ENCODE measurements around the gene TFB2M.

Gene TFB2M

GRCh38 chr1:246582301-246583055, 16.4 kb upstream of the TFB2M start:
- DNase-seq, result no peak

- no peak for DNase-seq
Observed at GRCh38 chr1:246580497-246581370, 14.7 kb upstream of the TFB2M start.

DNA sequence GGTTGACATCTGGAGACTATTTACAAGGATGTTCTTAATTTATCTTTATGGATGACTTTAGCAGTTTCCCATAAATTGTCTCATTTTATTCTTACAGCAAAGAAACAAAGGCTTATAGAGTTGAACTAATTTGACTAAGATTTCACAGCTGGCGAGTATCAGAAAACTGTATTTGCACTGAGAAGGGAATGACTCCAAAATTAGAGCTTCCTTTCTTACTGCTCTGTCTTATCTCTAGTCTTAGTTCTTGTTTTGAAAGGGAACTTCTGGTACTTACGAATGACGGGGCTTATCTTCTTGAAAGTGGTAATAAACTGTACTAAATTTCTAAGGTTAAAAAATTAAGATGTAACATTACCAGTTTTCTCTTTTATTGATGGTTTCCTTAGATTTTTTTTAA, 13.8 kb upstream of the TFB2M start:
- DNase-seq, result peak; percentile 73 to 76

- DNase-seq, result peak; percentile 72 to 73
Observed at GRCh38 chr1:246577720-246578106, 11.7 kb upstream of the TFB2M start.

DNA sequence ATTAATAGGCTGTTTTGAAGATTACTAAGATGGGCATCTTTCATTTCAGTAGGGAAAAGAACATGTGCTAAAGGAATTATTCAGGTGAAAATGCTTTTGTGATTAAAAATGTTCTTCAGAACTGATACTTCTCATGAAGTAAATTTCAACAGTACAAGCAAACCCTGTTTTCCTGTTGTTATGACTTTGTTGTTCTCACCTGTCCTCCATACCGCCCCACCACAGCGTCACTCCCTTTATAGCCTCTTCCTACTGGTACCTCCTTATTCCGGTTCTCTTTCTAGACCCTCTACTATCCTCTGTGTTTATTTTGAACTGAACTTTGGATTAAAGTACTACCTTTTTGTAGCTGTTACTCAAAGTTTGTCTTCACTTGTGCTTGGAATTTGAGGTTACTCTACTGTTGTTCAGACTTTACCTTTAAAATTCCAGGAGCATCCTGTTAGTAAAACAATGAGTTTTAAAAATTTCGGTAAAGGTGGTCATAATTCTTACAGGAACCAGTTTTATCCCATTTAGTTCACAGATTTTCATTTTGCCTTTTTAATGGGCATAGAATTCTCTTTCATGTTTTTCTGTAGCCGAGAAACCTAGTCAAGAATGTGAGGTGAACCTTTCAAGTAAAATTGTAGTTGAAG, 11.1 kb upstream of the TFB2M start:
- DNase-seq, result peak in 1 of 2 experiments; percentile 20

DNA sequence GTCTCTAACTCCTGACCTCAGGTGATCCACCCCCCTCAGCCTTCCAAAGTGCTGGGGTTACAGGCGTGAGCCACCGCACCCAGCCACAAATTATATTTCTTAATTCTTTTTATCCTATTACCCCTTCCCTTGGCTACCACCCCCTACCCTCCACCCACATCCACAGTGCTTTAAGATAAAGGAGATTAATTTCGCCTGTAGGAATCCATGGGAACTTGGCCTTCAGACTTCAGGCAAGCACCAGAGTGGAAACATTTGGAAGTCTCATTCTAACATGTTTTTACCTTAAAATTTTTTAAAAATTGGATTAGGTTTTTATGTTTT, 10.6 kb upstream of the TFB2M start:
- no peak for DNase-seq

DNA sequence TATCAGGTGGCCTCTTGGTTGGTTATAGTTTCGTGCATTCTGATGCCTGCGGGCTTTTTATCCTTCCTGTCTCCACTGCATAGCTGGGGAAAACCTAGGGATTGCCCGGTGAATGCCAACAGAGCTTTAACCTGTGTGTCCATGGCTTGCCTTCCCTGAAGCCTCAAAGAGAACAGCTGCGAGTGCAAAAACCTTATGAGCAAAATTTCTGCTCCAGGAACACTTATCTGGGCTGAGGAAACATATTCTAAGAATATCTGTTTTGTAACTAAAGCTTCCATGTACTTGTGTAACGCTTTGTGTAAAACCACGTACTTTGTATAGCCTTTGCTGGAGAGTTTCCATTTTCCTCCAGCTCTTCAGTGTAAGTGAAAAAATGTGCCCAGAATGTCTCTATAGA, 7.4 kb upstream of the TFB2M start:
- DNase-seq, result peak; percentile 55 to 57

DNA sequence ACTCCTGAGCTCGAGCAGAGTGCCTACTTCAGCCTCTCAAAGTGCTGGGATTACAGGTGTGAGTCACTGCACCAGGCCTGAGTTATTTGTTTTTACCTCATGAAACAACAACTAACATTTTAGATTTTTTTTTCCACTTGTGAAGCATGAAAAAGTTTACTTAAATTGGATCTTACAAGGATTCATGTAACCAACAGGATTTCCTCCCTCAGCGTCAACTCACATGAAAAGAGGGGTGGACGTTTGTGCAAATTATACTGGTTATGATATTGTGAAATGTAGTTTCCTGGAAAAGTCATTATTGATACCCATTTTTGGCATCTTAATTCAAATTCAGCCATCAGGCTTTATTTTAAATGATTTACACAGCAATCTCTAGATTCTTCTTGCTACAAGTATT, 6.7 kb upstream of the TFB2M start:
- peak; percentile 36 to 44 for DNase-seq

DNA sequence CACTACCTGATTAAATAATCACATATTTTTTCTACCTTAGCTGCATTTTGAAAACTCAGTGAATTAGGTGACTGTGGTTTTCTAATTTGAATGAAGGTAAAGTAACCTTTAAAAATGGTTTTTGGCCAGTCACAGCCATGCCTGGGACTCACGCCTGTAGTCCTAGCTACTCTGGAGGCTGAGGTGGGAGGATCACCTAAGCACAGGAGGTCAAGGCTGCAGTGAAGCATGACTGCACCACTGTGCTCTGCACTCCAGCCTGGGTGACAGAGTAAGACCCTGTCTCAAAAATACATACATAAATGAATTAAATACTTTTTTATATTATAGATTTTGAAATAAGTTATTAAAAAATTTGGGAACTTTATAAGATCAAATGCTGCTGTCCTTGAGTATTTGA, 5.9 kb upstream of the TFB2M start:
- DNase-seq, result no peak

- peak; percentile 71 to 75 for DNase-seq
Observed at GRCh38 chr1:246571309-246571708, 5.2 kb upstream of the TFB2M start.

- DNase-seq, result no peak
Observed at GRCh38 chr1:246569248-246570238, 3.5 kb upstream of the TFB2M start.

- no peak for DNase-seq
Observed at GRCh38 chr1:246567646-246568235, 1.7 kb upstream of the TFB2M start.

DNA sequence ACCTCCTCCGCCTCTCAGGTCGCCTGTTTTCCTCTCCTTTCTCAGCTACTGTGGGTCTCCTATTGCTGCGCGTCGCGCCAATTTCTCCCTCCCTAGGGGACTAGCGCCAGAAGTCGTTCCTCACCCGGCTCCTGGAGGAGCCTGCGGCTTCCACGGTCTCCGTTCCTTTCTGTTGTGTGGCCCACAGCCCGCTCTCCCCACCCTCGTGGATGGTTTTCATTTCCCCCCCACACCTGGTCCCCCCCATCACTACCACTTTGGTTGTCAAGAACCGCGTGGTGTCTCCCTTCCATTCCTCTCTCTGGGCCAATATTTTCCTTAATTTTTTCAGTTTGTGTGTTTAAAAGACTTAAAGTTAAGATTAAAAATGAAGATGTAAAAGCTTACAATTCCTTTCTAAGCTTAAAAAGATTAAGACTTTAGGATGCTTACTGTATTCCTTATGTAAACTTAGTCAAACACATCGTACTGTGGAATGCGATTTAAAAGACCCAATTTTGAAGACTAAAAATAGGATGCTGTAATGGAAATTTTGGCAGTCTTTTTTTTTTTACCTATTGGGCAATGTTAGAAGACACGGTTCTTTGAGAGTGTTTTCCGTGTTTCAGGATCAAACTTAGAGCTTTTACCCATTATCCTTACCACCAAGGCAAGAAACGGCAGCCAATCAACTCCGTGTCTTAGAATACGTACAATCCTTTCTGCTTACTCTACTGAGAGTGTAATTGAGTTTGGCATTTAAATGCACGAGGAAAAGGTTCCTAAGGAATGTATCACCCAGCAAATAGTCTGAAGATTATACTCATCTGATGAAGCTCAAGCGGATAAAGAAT, 968 bp upstream of the TFB2M start:
- DNase-seq, result peak; percentile 62 to 63

- DNase-seq, result peak in 1 of 2 experiments; percentile 51
Observed at GRCh38 chr1:246565751-246566127, 322 bp downstream of the TFB2M start.

DNA sequence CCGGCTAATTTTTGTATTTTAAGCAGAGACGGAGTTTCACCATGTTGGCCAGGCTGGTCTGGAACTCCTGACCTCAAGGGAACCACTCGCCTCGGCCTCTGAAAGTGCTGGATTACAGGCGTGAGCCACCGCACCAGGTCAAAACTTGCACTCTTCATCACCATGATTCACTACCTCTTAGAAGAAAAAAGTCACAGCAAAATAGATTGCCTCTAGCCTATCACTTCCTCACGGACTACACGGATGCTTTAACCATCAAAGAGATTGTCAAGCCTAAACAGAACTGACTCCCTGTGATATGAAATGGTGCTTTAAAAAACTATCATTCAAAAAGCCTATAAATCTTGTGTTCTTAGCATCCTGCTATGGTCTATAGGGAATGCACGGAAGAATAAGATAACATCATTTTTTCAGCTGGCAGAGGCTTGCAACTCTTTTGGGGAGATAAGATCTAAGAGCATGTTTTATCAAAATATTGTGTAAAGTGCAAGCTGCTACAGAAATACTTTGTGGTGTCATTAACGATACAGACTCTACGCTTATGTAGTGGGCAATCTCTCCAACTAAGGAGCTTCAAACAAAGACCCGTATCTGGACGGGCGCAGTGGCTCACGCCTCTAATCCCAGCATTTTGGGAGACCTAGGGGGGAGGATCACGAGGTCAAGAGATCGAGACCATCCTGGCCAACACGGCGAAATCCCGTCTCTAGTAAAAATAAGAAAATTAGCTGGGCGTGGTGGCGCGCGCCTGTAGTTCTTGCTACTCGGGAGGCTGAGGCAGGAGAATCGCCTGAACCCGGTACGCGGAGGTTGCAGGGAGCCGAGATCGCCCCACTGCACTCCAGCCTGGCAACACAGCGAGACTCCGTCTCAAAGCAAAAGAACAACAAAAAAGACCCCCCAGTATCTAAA, 966 bp downstream of the TFB2M start:
- DNase-seq, result no peak

DNA sequence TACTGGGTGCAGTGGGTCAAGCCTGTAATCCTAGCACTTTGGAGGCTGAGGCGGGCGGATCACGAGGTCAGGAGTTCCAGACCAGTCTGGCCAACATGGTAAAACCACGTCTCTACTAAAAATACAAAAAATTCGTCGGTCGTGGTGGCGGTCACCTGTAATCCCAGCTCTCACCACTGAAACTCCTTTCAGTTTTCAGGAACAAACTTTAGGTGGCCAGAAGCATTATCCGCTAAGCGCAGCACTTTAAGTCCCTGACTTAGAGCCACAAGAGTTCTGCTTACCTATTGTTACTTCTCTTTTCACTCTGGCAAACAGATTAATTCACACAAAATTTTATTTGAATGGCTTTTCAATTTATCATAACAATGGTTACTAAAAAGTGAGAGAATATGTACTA, 5.2 kb downstream of the TFB2M start:
- DNase-seq, result peak in 1 of 2 experiments; percentile 21

DNA sequence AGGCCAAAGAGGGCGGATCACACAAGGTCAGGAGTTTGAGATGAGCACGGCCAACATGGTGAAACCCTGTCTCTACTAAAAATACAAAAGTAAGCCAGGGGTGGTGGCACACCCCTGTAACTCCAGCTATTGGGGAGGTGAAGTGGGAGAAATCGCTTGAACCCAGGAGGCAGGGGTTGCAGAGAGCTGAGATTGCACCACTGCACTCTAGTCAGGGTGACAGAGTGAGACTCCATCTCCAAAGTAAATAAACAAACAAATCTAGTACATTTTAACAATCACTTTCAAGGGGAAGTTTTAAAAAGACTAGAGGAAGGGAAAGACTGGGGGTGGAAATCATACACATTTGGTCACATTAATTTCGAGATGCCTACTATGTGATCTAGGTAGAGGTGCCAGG, 6.8 kb downstream of the TFB2M start:
- no peak for DNase-seq

DNA sequence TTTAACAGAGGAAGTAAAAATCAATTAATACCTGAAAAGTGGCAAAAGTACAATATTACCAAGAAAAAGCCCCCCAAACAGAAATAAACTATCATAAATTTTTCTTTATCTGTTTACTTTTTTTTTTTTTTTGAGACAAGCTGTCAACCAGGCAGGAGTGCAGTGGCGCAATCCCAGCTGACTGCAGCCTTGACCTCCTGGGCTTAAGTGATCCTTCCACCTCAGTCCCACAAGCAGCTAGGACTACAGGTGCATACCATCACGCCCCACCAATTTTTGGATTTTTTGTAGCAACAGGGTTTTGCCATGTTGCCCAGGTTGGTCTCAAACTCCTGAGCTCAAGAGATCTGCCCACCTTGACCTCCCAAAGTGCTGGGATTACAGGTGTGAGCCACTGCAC, 8.0 kb downstream of the TFB2M start:
- DNase-seq, result no peak

GRCh38 chr1:246554201-246554600, 11.9 kb downstream of the TFB2M start:
- DNase-seq, result no peak

- DNase-seq, result no peak
Observed at GRCh38 chr1:246552110-246552509, 14.0 kb downstream of the TFB2M start.
